HEK293 (cell line): ENCODE results near the gene ROR2.

Source experiments
- GLIS2 ChIP-seq: fragments of 450-650 bp; formaldehyde crosslinking; IDR thresholded peaks from 2 replicates; pipeline ENCODE4 v1.5.1; 2016; ENCODE audit warnings: missing biosample characterization, missing genetic modification characterization
- SETDB1 ChIP-seq: IDR thresholded peaks from one replicate; pipeline ENCODE4 v1.6.1; 2017; ENCODE audit warnings: mild to moderate bottlenecking, low read length, moderate library complexity, mixed read lengths; ENCODE audit not compliant: insufficient read length
- SP2 ChIP-seq: fragments of 450-650 bp; formaldehyde crosslinking; IDR thresholded peaks from 2 replicates; pipeline ENCODE4 v1.5.1; 2016; ENCODE audit warnings: missing biosample characterization, missing genetic modification characterization
- TCF7L2 ChIP-seq: IDR thresholded peaks from 2 replicates; pipeline ENCODE4 v1.6.1; 2011; ENCODE audit warnings: low read depth, mild to moderate bottlenecking, inconsistent platforms, low read length, moderate library complexity, borderline replicate concordance
- YY1 ChIP-seq: fragments of 450-650 bp; formaldehyde crosslinking; IDR thresholded peaks from 2 replicates; pipeline ENCODE4 v1.5.1; 2018; ENCODE audit warnings: missing biosample characterization, missing genetic modification characterization
- ZNF112 ChIP-seq: fragments of 450-650 bp; formaldehyde crosslinking; IDR thresholded peaks from 2 replicates; pipeline ENCODE4 v1.5.0; 2017; ENCODE audit warnings: missing biosample characterization, missing genetic modification characterization
- ZNF133 ChIP-seq: fragments of 450-650 bp; formaldehyde crosslinking; IDR thresholded peaks from 2 replicates; pipeline ENCODE4 v1.5.1; 2016; ENCODE audit warnings: missing biosample characterization, missing genetic modification characterization
- ZNF24 ChIP-seq: fragments of 450-650 bp; formaldehyde crosslinking; IDR thresholded peaks from 2 replicates; pipeline ENCODE4 v1.5.1; 2016; ENCODE audit warnings: missing biosample characterization, missing genetic modification characterization
- ZNF37A ChIP-seq: fragments of 450-650 bp; IDR thresholded peaks from 2 replicates; pipeline ENCODE4 v1.5.1; 2018; ENCODE audit warnings: missing biosample characterization, missing genetic modification characterization
- ZSCAN16 ChIP-seq: fragments of 450-650 bp; formaldehyde crosslinking; IDR thresholded peaks from 2 replicates; pipeline ENCODE4 v1.5.1; 2016; ENCODE audit warnings: missing biosample characterization, missing genetic modification characterization
- TF ChIP-seq, protein P1 (sequence below): fragments of 450-650 bp; formaldehyde crosslinking; IDR thresholded peaks from 2 replicates; pipeline ENCODE4 v1.5.1; 2016; ENCODE audit warnings: missing biosample characterization, missing genetic modification characterization
- TF ChIP-seq, protein P2 (sequence below): fragments of 450-650 bp; formaldehyde crosslinking; IDR thresholded peaks from 2 replicates; pipeline ENCODE4 v1.5.1; 2016; ENCODE audit warnings: missing biosample characterization, missing genetic modification characterization
- TF ChIP-seq, protein P3 (sequence below): sonication (generic); formaldehyde crosslinking; IDR thresholded peaks from 2 replicates; pipeline ENCODE4 v1.8.1; 2022; ENCODE audit warnings: mild to moderate bottlenecking, moderate library complexity, missing genetic modification reagents
- TF ChIP-seq, protein P4 (sequence below): fragments of 450-650 bp; formaldehyde crosslinking; IDR thresholded peaks from 2 replicates; pipeline ENCODE4 v1.5.1; 2016; ENCODE audit warnings: missing biosample characterization, missing genetic modification characterization

DNA sequence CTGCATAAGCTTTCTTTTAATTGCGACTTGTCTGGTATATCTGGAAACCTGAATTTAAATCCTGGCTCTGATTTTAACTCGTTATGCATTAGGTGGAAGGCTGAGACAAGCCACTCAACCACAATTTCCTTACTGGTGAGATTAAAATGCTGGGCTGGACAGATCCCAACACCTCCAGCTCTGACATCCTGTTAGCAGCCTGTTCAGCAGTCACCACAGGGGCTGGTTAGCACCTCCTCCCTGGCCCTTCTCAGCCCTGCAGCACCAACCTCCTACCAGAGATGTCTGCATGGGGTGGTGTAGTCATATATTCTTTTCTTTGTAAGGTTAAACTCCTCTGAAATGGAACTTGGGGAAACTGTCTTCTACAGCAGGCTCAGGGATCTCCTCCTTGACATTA lies 369.9 kb downstream of the ROR2 start:
- no peak for TF ChIP-seq YY1
- TF ChIP-seq ZNF133: no peak
- TF ChIP-seq SETDB1: no peak
- TF ChIP-seq GLIS2: no peak
- TF ChIP-seq, protein P1, sequence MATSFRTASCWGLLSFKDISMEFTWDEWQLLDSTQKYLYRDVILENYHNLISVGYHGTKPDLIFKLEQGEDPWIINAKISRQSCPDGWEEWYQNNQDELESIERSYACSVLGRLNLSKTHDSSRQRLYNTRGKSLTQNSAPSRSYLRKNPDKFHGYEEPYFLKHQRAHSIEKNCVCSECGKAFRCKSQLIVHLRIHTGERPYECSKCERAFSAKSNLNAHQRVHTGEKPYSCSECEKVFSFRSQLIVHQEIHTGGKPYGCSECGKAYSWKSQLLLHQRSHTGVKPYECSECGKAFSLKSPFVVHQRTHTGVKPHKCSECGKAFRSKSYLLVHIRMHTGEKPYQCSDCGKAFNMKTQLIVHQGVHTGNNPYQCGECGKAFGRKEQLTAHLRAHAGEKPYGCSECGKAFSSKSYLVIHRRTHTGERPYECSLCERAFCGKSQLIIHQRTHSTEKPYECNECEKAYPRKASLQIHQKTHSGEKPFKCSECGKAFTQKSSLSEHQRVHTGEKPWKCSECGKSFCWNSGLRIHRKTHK (tag by site-specific recombination): no peak
- TF ChIP-seq, protein P2, sequence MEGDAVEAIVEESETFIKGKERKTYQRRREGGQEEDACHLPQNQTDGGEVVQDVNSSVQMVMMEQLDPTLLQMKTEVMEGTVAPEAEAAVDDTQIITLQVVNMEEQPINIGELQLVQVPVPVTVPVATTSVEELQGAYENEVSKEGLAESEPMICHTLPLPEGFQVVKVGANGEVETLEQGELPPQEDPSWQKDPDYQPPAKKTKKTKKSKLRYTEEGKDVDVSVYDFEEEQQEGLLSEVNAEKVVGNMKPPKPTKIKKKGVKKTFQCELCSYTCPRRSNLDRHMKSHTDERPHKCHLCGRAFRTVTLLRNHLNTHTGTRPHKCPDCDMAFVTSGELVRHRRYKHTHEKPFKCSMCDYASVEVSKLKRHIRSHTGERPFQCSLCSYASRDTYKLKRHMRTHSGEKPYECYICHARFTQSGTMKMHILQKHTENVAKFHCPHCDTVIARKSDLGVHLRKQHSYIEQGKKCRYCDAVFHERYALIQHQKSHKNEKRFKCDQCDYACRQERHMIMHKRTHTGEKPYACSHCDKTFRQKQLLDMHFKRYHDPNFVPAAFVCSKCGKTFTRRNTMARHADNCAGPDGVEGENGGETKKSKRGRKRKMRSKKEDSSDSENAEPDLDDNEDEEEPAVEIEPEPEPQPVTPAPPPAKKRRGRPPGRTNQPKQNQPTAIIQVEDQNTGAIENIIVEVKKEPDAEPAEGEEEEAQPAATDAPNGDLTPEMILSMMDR: no peak
- TF ChIP-seq, protein P3, sequence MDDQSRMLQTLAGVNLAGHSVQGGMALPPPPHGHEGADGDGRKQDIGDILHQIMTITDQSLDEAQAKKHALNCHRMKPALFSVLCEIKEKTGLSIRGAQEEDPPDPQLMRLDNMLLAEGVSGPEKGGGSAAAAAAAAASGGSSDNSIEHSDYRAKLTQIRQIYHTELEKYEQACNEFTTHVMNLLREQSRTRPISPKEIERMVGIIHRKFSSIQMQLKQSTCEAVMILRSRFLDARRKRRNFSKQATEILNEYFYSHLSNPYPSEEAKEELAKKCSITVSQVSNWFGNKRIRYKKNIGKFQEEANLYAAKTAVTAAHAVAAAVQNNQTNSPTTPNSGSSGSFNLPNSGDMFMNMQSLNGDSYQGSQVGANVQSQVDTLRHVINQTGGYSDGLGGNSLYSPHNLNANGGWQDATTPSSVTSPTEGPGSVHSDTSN (CRISPR knock-in tag): no peak
- no peak for TF ChIP-seq TCF7L2
- TF ChIP-seq, protein P4, sequence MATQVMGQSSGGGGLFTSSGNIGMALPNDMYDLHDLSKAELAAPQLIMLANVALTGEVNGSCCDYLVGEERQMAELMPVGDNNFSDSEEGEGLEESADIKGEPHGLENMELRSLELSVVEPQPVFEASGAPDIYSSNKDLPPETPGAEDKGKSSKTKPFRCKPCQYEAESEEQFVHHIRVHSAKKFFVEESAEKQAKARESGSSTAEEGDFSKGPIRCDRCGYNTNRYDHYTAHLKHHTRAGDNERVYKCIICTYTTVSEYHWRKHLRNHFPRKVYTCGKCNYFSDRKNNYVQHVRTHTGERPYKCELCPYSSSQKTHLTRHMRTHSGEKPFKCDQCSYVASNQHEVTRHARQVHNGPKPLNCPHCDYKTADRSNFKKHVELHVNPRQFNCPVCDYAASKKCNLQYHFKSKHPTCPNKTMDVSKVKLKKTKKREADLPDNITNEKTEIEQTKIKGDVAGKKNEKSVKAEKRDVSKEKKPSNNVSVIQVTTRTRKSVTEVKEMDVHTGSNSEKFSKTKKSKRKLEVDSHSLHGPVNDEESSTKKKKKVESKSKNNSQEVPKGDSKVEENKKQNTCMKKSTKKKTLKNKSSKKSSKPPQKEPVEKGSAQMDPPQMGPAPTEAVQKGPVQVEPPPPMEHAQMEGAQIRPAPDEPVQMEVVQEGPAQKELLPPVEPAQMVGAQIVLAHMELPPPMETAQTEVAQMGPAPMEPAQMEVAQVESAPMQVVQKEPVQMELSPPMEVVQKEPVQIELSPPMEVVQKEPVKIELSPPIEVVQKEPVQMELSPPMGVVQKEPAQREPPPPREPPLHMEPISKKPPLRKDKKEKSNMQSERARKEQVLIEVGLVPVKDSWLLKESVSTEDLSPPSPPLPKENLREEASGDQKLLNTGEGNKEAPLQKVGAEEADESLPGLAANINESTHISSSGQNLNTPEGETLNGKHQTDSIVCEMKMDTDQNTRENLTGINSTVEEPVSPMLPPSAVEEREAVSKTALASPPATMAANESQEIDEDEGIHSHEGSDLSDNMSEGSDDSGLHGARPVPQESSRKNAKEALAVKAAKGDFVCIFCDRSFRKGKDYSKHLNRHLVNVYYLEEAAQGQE (tag by site-specific recombination): 0 out of 2 replicates have a peak, but pooled peaks have one; percentile 58
- TF ChIP-seq ZNF37A (tag by site-specific recombination): no peak
- no peak for TF ChIP-seq SP2
- TF ChIP-seq ZNF112: no peak
- TF ChIP-seq ZNF24 (tag by site-specific recombination): no peak
- TF ChIP-seq ZSCAN16 (tag by site-specific recombination): no peak
